ENCODE data around the gene UBE2I. TPM values are rescaled to one million over a fixed set of nuclear protein-coding genes. Genes with fewer than 3 reads are reported as not detected.

The UBE2I gene
- total and polyA plus RNA-seq, 2 of the 4 experiments (the other 2 are of a cell fraction), result 30.8 to 140 TPM

- Histone ChIP-seq H3K79me1 (ENCODE audit: low read depth in 1 of 2, low read length in 2 of 2) (no peaks in the 10 kb centered on the region), H3K4me2 (ENCODE audit: low read depth, low read length) (no peak overlapping the region), H2BK5ac (ENCODE audit: low read depth, low read length, poor library complexity, severe bottlenecking) (no peak overlapping the region), H3K27ac (ENCODE audit: insufficient read depth, low read length) (no peak overlapping the region), H2BK15ac (ENCODE audit: low read depth, low read length) (no peak overlapping the region), H3K4me3 (ENCODE audit: insufficient read depth, low read depth, low read length) (no peak overlapping the region), H3K4me1 (ENCODE audit: control insufficient read depth, insufficient read depth, low read length) (no peaks in the 10 kb centered on the region), H3K23ac (ENCODE audit: low read depth, low read length) (no peak overlapping the region), H3K4ac (ENCODE audit: low read depth, low read length) (no peak overlapping the region), H3K9me3 (ENCODE audit: control insufficient read depth, insufficient read depth, low read length) (peaks cover 2% of the 10 kb centered on the region; the same call in 1 of the 2 replicates), H4K20me1 (ENCODE audit: insufficient read depth, low read length) (no peaks in the 10 kb centered on the region), H3K27me3 (ENCODE audit: control insufficient read depth, insufficient read depth, low read length) (peaks cover 58% of the 10 kb centered on the region), H2BK20ac (ENCODE audit: low read depth, low read length) (no peak overlapping the region), H3K14ac (replicated peaks; ENCODE audit: low read depth, low read length) (no peak overlapping the region), H3K9me1 (ENCODE audit: insufficient read depth, low read length) (no peaks in the 10 kb centered on the region), H4K8ac (ENCODE audit: low read depth in 2 of 2, low read length in 2 of 2) (no peak overlapping the region), H2AFZ (replicated peaks; ENCODE audit: low read length, poor library complexity) (no peak overlapping the region), H3K36me3 (ENCODE audit: control insufficient read depth, insufficient read depth, low read length) (no peaks in the 10 kb centered on the region), H3K56ac (ENCODE audit: extremely low read depth, insufficient read depth, low read length) (no peak overlapping the region), H4K5ac (ENCODE audit: low read depth, low read length) (no peak overlapping the region), H2BK120ac (ENCODE audit: low read depth, low read length) (no peak overlapping the region), H3K9ac (ENCODE audit: low read depth, low read length) (no peak overlapping the region), H4K91ac (ENCODE audit: insufficient read depth, low read depth, low read length) (no peak overlapping the region), H2AK5ac (ENCODE audit: low read depth, low read length) (no peak overlapping the region), H2AK9ac (replicated peaks; ENCODE audit: low read depth, low read length, poor library complexity) (no peak overlapping the region), H3K18ac (ENCODE audit: low read depth, low read length) (no peak overlapping the region)
- dilution Hi-C loops (cut with HindIII; ENCODE audit: low sequenced_read_pairs, unreplicated experiment) (no loop called here), in situ Hi-C loops (cut with MboI; ENCODE audit: low sequenced_read_pairs) (no loop called here), intact Hi-C loops (cut with micrococcal nuclease) (no loop called here)
- no TSS peak for BruUV-seq (replicated peaks)
- POLR2A ChIA-PET (ENCODE audit: unreplicated experiment), result no interaction called here
- no CpG with 5 or more reads among the region's 19 CpGs for WGBS, 2 experiments (ENCODE audit: extremely low coverage in 2 of 2, insufficient read length in 1 of 2)
- DNase-seq (no peak), ATAC-seq (ENCODE audit: low read depth) (no peak)
- CTCF ChIA-PET, result no interaction called here
- TF ChIP-seq RAD21 (IDR thresholded peaks at IDR 0.05; ENCODE audit: low read length) (no peak), CHD1 (IDR thresholded peaks at IDR 0.05; ENCODE audit: low read depth, low read length) (no peak), MAFK (IDR thresholded peaks at IDR 0.05; ENCODE audit: low read depth, low read length) (no peak), MXI1 (IDR thresholded peaks at IDR 0.05; ENCODE audit: borderline replicate concordance, low read depth, low read length) (no peak), USF2 (IDR thresholded peaks at IDR 0.05; ENCODE audit: low read depth, low read length) (no peak), MAZ (IDR thresholded peaks at IDR 0.05; ENCODE audit: borderline replicate concordance, low read depth, low read length) (no peak), BHLHE40 (IDR thresholded peaks at IDR 0.05; ENCODE audit: low read depth, low read length) (no peak), FOS (IDR thresholded peaks at IDR 0.05; ENCODE audit: low read depth, low read length) (no peak), NFE2L2 (IDR thresholded peaks at IDR 0.05; ENCODE audit: low read depth, low read length) (no peak), ELK1 (IDR thresholded peaks at IDR 0.05; ENCODE audit: borderline replicate concordance, low read depth, low read length) (no peak), SMC3 (IDR thresholded peaks at IDR 0.05; ENCODE audit: low read depth, low read length) (no peak), CTCF (conservative IDR thresholded peaks at IDR 0.05; ENCODE audit: low read depth, low read length) (no peak), RFX5 (IDR thresholded peaks at IDR 0.05; ENCODE audit: low read depth, low read length) (no peak), CEBPB (IDR thresholded peaks at IDR 0.05; ENCODE audit: low read depth, low read length) (no peak)
Observed at GRCh38 chr16:1277151-1277598, 32.3 kb upstream of the UBE2I start.
